B cell (primary cell): ENCODE results near the gene PALS2. TPM values are rescaled to one million over a fixed set of nuclear protein-coding genes. Genes with fewer than 3 reads are reported as not detected.

Experiments used
- ATAC-seq: fragments of 200-7000 bp; cut with Tn5 transposase; one replicate; pipeline ENCODE4 v1.10.0; 2021; ENCODE audit warnings: low read depth, mild to moderate bottlenecking, moderate number of reproducible peaks, moderate library complexity
- CTCF ChIA-PET: fragments of 350-600 bp; sonication (Branson Sonifier 250); formaldehyde crosslinking; loops from one replicate; lab custom pipeline; 2021; ENCODE audit warnings: antibody characterized with exemption, inconsistent platforms; lab: Charles Lee
- POLR2A ChIA-PET: fragments of 350-600 bp; sonication (Branson Sonifier 250); formaldehyde crosslinking; loops from one replicate; lab custom pipeline; 2021; ENCODE audit warnings: antibody characterized with exemption; lab: Charles Lee
- DNase-seq: peaks from one replicate; pipeline ENCODE4 v3.0.0; 2013
- H2AFZ ChIP-seq: 2 replicates; pipeline ENCODE4 v1.6.1; 2012; ENCODE audit warnings: mild to moderate bottlenecking, low read depth, low read length; ENCODE audit not compliant: insufficient read depth, poor library complexity, severe bottlenecking
- H3K27ac ChIP-seq, 2 donors: 1 replicate in 1 of 2; 2 replicates in 1 of 2; pipeline ENCODE4 v1.5.1; 2012 to 2013; ENCODE audit warnings: low read length in 2 of 2, mild to moderate bottlenecking in 2 of 2, moderate library complexity in 1 of 2
- H3K27me3 ChIP-seq, 4 experiments: fragments of 200-600 bp in 1 of 4; sonication (generic) in 1 of 4; replicated peaks in 1 of 4; 1 replicate in 2 of 4; 2 replicates in 2 of 4; pipeline versions ENCODE4 v1.6.1 to v1.7.0; 2013 to 2016; ENCODE audit warnings: low read length in 3 of 4, mild to moderate bottlenecking in 2 of 4, mixed read lengths in 1 of 4, moderate library complexity in 1 of 4; ENCODE audit not compliant: insufficient read depth in 4 of 4, control insufficient read depth in 3 of 4; ENCODE audit errors: control extremely low read depth in 1 of 4
- H3K36me3 ChIP-seq, 2 experiments: replicated peaks in 1 of 2; 1 replicate in 1 of 2; 2 replicates in 1 of 2; pipeline versions ENCODE4 v1.6.1 to v1.7.1; 2013; ENCODE audit warnings: low read length in 1 of 2; ENCODE audit not compliant: insufficient read depth in 2 of 2, control insufficient read depth in 1 of 2; ENCODE audit errors: control extremely low read depth in 1 of 2, extremely low read depth in 1 of 2
- H3K4me1 ChIP-seq, 2 donors: fragments of 200-600 bp in 1 of 2; sonication (generic) in 1 of 2; 1 replicate in 1 of 2; 2 replicates in 1 of 2; pipeline versions ENCODE4 v1.5.1 to v1.6.1; 2013 to 2017; ENCODE audit warnings: low read length in 2 of 2; ENCODE audit not compliant: control insufficient read depth in 2 of 2, insufficient read depth in 2 of 2
- H3K4me2 ChIP-seq: replicated peaks from 2 replicates; pipeline ENCODE3; 2012; ENCODE audit warnings: mild to moderate bottlenecking, low read depth, low read length; ENCODE audit not compliant: poor library complexity, severe bottlenecking
- H3K4me3 ChIP-seq, 5 experiments: fragments of 200-600 bp in 1 of 5; sonication (generic) in 1 of 5; 1 replicate in 3 of 5; 2 replicates in 2 of 5; pipeline versions ENCODE4 v1.5.1 to v1.7.0; 2011 to 2016; ENCODE audit warnings: low read length in 4 of 5, mild to moderate bottlenecking in 4 of 5, low read depth in 2 of 5, control low read depth in 1 of 5, moderate library complexity in 1 of 5; ENCODE audit not compliant: insufficient read depth in 1 of 5; ENCODE audit errors: control extremely low read depth in 1 of 5, extremely low read depth in 1 of 5
- H3K79me2 ChIP-seq: fragments of 200-600 bp; sonication (generic); one replicate; pipeline ENCODE4 v1.6.0; 2016; ENCODE audit warnings: low read length; ENCODE audit not compliant: control insufficient read depth, insufficient read depth
- H3K9ac ChIP-seq: fragments of 200-600 bp; sonication (generic); 2 replicates; pipeline ENCODE4 v1.6.1; 2017; ENCODE audit warnings: mild to moderate bottlenecking, low read length, moderate library complexity
- H3K9me3 ChIP-seq, 3 donors: one replicate each; pipeline versions ENCODE4 v1.6.1 to v1.7.1; 2013; ENCODE audit warnings: low read length in 2 of 3; ENCODE audit not compliant: control insufficient read depth in 2 of 3, insufficient read depth in 1 of 3; ENCODE audit errors: control extremely low read depth in 1 of 3
- H4K20me1 ChIP-seq: 2 replicates; pipeline ENCODE4 v1.6.0; 2012; ENCODE audit warnings: mild to moderate bottlenecking, low read length; ENCODE audit not compliant: insufficient read depth, control insufficient read depth, poor library complexity, severe bottlenecking
- H3K27ac Mint-ChIP-seq: one replicate; pipeline ENCODE4 v1.8.0; 2021; ENCODE audit warnings: mixed read lengths
- H3K27me3 Mint-ChIP-seq: one replicate; pipeline ENCODE4 v1.8.0; 2021; ENCODE audit warnings: mixed read lengths
- H3K4me1 Mint-ChIP-seq: one replicate; pipeline ENCODE4 v1.8.0; 2021; ENCODE audit warnings: mixed read lengths
- H3K4me3 Mint-ChIP-seq: one replicate; pipeline ENCODE4 v1.8.0; 2021; ENCODE audit warnings: mixed read lengths
- H3K9me3 Mint-ChIP-seq: one replicate; pipeline ENCODE4 v1.8.0; 2022; ENCODE audit warnings: mixed read lengths; ENCODE audit not compliant: insufficient read depth
- EZH2 ChIP-seq: IDR thresholded peaks from 2 replicates; pipeline ENCODE4 v1.6.1; 2012; ENCODE audit warnings: borderline replicate concordance, low read depth, mild to moderate bottlenecking, moderate library complexity, low read length; ENCODE audit not compliant: insufficient read depth, poor library complexity, severe bottlenecking
- WGBS: methylation state at CpG from one replicate; pipeline ENCODE4 v1.1.5; 2013; ENCODE audit warnings: missing lambda C conversion rate; ENCODE audit not compliant: insufficient coverage; 5-methylcytosine and 5-hydroxymethylcytosine counted together
- intact Hi-C: fragments of 100-400 bp; cut with micrococcal nuclease; formaldehyde crosslinking; loops from one replicate; pipeline ENCODE4 v1.10.0; 2022
- polyA plus RNA-seq: library from polyadenylated mRNA; depleted of rRNA; stranded (reverse); fragments of >200 nt; gene quantifications from 2 replicates; pipeline ENCODE4 v1.2.3, GENCODE V29; 2012
- total RNA-seq, 2 donors: library from RNA; stranded (reverse); fragments of 120-200 nt in 1 of 2; gene quantifications; 1 replicate in 1 of 2; 2 replicates in 1 of 2; pipeline versions ENCODE4 v1.2.3 to v1.2.4, GENCODE V29; 2013 to 2022
- TF ChIP-seq, protein P1 (sequence below): fragments of 200-600 bp; IDR thresholded peaks from one replicate; pipeline ENCODE4 v1.8.0; 2022; ENCODE audit warnings: antibody characterized with exemption, mild to moderate bottlenecking

The PALS2 gene
- total and polyA plus RNA-seq, 2 donors (not counting 1 experiment from before 2014, with no cell fraction given): 4.8 to 54.2 TPM

DNA sequence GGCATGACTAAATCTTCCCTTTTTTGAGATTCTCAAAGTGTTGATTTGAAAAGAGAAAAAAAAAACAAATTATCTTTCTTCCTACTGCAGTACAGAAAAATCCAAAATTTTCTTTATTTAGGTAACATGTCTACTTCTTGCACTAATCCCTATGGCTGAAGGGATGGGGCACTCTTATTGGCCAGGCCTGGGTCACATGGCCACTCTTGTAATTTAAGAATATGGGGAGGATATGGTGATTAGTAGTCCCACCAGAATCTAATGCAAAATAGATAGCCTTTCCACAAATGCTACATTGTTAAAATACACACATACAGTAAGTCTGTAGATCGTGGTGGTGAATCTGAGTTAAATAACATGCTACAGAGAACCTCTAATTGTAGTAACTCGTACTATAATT lies 7.0 kb upstream of the PALS2 start:
- Histone ChIP-seq H3K9ac (no peak overlapping the region), H3K4me2 (no peak overlapping the region), H4K20me1 (no peaks in the 10 kb centered on the region), H3K4me1 (no peaks in the 10 kb centered on the region), H2AFZ (no peak overlapping the region), H3K36me3 (no peaks in the 10 kb centered on the region), H3K9me3 (no peaks in the 10 kb centered on the region), H3K4me3 (no peak overlapping the region), H3K27me3 (peaks cover 0 to 3% (median 0%) of the 10 kb centered on the region in 4 experiments), H3K27ac (no peak overlapping the region), H3K79me2 (no peaks in the 10 kb centered on the region)
- H3K27me3 Mint-ChIP-seq: peaks cover 11% of the 10 kb centered on the region
- ChIA-PET POLR2A (no interaction called here), CTCF (interaction anchor here (1.3 kb wide), 1 partner anchor 10 kb away, joined by 5 read pairs; no protein-coding TSS in a partner anchor)
- H3K27ac Mint-ChIP-seq: no peak overlapping the region
- H3K4me3 Mint-ChIP-seq: no peak overlapping the region
- no peak for DNase-seq
- no CpG with 5 or more reads among the region's 2 CpGs for WGBS
- no peaks in the 10 kb centered on the region for H3K4me1 Mint-ChIP-seq
- no peaks in the 10 kb centered on the region for H3K9me3 Mint-ChIP-seq
- intact Hi-C loops: no loop called here
- no peak for TF ChIP-seq EZH2
- TF ChIP-seq, protein P1, sequence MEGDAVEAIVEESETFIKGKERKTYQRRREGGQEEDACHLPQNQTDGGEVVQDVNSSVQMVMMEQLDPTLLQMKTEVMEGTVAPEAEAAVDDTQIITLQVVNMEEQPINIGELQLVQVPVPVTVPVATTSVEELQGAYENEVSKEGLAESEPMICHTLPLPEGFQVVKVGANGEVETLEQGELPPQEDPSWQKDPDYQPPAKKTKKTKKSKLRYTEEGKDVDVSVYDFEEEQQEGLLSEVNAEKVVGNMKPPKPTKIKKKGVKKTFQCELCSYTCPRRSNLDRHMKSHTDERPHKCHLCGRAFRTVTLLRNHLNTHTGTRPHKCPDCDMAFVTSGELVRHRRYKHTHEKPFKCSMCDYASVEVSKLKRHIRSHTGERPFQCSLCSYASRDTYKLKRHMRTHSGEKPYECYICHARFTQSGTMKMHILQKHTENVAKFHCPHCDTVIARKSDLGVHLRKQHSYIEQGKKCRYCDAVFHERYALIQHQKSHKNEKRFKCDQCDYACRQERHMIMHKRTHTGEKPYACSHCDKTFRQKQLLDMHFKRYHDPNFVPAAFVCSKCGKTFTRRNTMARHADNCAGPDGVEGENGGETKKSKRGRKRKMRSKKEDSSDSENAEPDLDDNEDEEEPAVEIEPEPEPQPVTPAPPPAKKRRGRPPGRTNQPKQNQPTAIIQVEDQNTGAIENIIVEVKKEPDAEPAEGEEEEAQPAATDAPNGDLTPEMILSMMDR: no peak
- ATAC-seq: no peak

DNA sequence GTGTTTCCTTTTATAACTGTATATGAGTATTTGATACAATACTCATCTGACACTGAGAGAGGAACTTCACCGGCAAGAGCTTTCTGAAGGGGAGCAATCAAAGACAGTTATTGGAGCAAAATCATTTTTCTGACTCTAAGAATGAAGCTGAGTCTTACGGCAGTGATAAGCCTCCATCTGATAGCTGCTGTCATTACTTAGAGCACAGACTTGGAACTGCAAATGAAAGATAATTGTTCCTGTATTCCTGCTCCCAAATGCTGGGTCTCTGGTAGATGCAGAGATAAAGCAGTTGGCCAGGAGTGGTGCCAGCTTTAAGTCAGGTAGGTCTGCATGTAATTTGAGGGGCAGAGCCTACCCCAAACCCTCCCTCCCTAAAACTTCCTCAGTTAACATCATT lies 2.3 kb upstream of the PALS2 start:
- Histone ChIP-seq H3K9me3 (no peaks in the 10 kb centered on the region), H3K9ac (no peak overlapping the region), H3K79me2 (peaks cover 10% of the 10 kb centered on the region), H2AFZ (no peak overlapping the region), H3K27me3 (peaks cover 0 to 3% (median 0%) of the 10 kb centered on the region in 4 experiments), H4K20me1 (no peaks in the 10 kb centered on the region), H3K4me2 (no peak overlapping the region), H3K27ac (no peak overlapping the region), H3K4me1 (peaks cover 17 to 20% of the 10 kb centered on the region in 2 donors), H3K4me3 (no peak overlapping the region), H3K36me3 (no peaks in the 10 kb centered on the region)
- ChIA-PET POLR2A (no interaction called here), CTCF (interaction anchor here (0.5 to 1.3 kb wide), 3 partner anchors 71 to 95 kb away, joined by 3 to 4 read pairs (median 3); no protein-coding TSS in a partner anchor)
- DNase-seq: no peak
- H3K4me3 Mint-ChIP-seq: no peak overlapping the region
- H3K27me3 Mint-ChIP-seq: peaks cover 8% of the 10 kb centered on the region
- H3K27ac Mint-ChIP-seq: no peak overlapping the region
- H3K9me3 Mint-ChIP-seq: no peaks in the 10 kb centered on the region
- intact Hi-C loops: loop anchor here (5.0 to 10.0 kb wide), 4 partner anchors 406 to 1036 kb away; partner anchors contain the start of genes CCDC126, FAM221A and TRA2A
- H3K4me1 Mint-ChIP-seq: peaks cover 19% of the 10 kb centered on the region
- no peak for ATAC-seq
- TF ChIP-seq EZH2: no peak
- TF ChIP-seq, protein P1: no peak
- 79% methylated on average over 2 of the region's 2 CpGs for WGBS
